Measurements from ENCODE around the gene ZNF830.
"Not testable (repeated sequence)": the region's sequence is repeated elsewhere in the genome, so short reads cannot be mapped to it uniquely, and the experiment has no call there.

The ZNF830 gene

GRCh38 chr17:34961093-34961911, at the start of gene ZNF830, which contains the start of gene CCT6B:
Gene ZNF830 (plus strand): TSS chr17:34961540. CDS start chr17:34961567, 27 bp downstream.
Gene CCT6B (minus strand): TSS chr17:34961460. CDS start chr17:34961393, 67 bp downstream.
- peak; percentile 79 for DNase-seq

- no peak for DNase-seq
Observed at GRCh38 chr17:34913001-34913400, 48.3 kb upstream of the ZNF830 start.

DNA sequence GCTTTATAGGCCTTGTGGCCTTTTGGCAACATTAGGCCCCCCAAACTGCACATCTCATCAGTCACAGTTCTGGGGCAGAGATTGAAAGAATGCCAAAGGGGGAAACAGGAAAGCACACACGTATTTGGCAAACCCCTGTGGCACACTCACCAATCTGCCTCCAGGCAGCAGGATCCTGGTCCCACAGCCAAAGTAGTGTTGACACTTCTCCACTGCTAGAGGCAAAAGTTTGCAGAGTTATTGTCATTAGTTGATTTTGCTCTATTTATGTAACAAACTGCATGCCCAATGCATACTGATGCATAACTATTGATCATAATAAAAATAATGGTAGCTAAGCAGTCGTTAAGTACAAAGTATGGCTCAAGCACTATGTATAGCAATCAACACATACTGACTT, 45.2 kb upstream of the ZNF830 start:
- no peak for DNase-seq

GRCh38 chr17:34917381-34917780, 44.0 kb upstream of the ZNF830 start:
- no peak for DNase-seq

GRCh38 chr17:34920676-34921075, 40.7 kb upstream of the ZNF830 start:
- DNase-seq = no peak

GRCh38 chr17:34926661-34927060, 34.7 kb upstream of the ZNF830 start:
- no peak for DNase-seq

DNA sequence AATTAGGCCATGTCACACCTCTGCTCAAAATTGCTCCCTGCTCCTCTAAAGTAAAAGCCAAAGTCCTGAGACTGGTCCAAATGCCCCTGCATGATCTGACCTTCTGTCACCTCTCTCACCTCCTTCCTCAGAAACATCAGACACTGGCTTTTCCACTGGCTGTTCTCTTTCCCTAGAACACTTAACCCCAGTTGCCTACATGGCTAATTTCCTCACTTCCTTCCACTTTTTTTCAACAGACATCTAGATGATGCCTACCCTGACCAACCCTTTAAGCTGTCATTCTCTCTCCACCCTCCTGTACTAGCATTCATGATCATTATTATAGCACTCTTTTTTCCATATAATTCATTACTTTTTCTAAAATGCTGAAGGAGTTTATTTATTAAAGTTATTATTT, 31.1 kb upstream of the ZNF830 start:
- no peak for DNase-seq

DNA sequence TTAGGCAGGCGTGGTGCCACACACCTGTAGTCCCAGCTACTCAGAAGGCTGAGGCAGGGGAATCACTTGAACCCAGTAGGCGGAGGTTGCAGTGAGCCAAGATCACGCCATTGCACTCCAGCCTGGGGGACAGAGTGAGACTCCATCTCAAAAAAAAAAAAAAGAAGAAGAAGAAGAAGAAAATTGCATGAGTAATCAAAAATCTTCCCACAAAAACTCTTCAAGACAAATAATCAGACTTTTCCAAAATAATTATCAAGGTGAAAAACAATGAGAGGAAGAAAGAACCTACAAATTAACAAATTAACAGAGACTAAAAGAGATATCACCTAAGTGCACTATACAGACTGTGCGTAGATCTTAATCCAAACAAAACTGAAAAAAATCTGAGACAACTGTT, 10.6 kb upstream of the ZNF830 start:
- DNase-seq = not testable (repeated sequence)

GRCh38 chr17:34958438-34958837, 2.9 kb upstream of the ZNF830 start:
- no peak for DNase-seq

- DNase-seq = no peak
Observed at GRCh38 chr17:34974179-34974578, 12.8 kb downstream of the ZNF830 start.

- DNase-seq = no peak
Observed at GRCh38 chr17:34974794-34975785, 13.8 kb downstream of the ZNF830 start.

DNA sequence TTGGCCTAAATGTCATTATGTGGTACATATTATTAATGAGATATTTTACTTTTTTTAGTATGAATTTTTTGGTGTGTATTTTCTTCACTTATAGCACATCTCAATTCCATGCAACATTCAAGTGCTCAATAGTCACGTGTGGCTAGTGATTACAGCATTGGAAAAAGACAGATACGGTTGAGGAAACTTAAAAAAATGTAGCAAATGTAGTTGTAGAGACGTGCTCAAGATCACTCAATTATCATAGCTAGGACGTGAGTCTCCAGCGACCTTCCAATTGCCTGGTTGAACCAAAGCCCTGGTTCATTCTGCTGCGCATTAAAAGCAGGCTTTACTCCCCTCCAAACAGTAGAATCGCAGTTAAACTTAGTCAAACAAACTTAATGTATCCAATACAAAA, 17.8 kb downstream of the ZNF830 start:
- no peak for DNase-seq

- DNase-seq = no peak
Observed at GRCh38 chr17:34979650-34980352, 18.5 kb downstream of the ZNF830 start.

- DNase-seq = peak; percentile 92
Observed at GRCh38 chr17:34980353-34980680, 19.0 kb downstream of the ZNF830 start, which contains the start of gene LIG3. Gene LIG3 (plus strand): TSS chr17:34980512. CDS start chr17:34983006, 2,494 bp downstream.

GRCh38 chr17:34980681-34981537, 19.6 kb downstream of the ZNF830 start:
- DNase-seq = peak; percentile 38

DNA sequence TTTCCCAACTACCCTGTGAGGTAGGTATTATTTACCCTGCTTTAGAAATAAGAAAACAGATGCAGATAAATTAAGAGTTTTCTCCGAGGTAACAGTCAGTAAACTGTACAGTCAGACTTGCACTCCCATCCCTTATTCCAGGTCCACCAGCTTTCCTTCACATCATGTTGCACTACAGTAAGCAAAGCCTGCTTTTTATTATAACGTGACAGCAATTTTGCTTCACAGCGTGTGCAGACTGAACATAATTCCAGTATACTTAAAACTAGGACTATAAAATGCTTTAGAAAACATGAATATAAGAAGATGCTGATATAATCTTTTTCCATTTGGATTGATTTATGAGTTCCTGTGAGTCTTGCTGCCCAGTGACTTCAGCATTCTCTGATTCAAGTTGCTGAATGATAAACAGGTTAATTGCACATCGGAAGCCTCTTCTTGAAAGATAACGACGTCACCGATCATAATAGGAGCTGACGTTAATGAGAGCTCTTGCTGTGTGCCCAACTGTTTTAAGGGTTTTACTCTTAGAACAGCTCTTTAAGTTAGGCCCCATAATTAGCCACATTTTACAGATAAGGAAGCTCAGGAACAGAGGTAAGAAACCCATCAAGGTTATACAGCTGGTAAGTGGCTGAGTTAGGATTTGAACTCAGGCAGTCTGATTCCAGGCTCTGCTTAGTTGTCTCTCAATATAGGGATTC, 20.4 kb downstream of the ZNF830 start:
- DNase-seq = no peak

- DNase-seq = no peak
Observed at GRCh38 chr17:34987232-34987631, 25.9 kb downstream of the ZNF830 start.

- no peak for DNase-seq
Observed at GRCh38 chr17:34988644-34989043, 27.3 kb downstream of the ZNF830 start.

- DNase-seq = no peak
Observed at GRCh38 chr17:34989473-34989872, 28.1 kb downstream of the ZNF830 start.

GRCh38 chr17:34990921-34991365, 29.6 kb downstream of the ZNF830 start:
- no peak for DNase-seq

- no peak for DNase-seq
Observed at GRCh38 chr17:34991606-34992005, 30.3 kb downstream of the ZNF830 start.

Data from NCI-H526 treated with DMSO at 0.1 percent for 48 hours (cell line).